Retina (tissue), 1 donor: ENCODE results near the gene MOK.
"Not testable (repeated sequence)": the region's sequence is repeated elsewhere in the genome, so short reads cannot be mapped to it uniquely, and the experiment has no call there.

Experiments
- DNase-seq: peaks from one replicate; pipeline ENCODE4 v3.0.0-alpha.2; 2016

Gene MOK, protein sequence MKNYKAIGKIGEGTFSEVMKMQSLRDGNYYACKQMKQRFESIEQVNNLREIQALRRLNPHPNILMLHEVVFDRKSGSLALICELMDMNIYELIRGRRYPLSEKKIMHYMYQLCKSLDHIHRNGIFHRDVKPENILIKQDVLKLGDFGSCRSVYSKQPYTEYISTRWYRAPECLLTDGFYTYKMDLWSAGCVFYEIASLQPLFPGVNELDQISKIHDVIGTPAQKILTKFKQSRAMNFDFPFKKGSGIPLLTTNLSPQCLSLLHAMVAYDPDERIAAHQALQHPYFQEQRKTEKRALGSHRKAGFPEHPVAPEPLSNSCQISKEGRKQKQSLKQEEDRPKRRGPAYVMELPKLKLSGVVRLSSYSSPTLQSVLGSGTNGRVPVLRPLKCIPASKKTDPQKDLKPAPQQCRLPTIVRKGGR

DNA sequence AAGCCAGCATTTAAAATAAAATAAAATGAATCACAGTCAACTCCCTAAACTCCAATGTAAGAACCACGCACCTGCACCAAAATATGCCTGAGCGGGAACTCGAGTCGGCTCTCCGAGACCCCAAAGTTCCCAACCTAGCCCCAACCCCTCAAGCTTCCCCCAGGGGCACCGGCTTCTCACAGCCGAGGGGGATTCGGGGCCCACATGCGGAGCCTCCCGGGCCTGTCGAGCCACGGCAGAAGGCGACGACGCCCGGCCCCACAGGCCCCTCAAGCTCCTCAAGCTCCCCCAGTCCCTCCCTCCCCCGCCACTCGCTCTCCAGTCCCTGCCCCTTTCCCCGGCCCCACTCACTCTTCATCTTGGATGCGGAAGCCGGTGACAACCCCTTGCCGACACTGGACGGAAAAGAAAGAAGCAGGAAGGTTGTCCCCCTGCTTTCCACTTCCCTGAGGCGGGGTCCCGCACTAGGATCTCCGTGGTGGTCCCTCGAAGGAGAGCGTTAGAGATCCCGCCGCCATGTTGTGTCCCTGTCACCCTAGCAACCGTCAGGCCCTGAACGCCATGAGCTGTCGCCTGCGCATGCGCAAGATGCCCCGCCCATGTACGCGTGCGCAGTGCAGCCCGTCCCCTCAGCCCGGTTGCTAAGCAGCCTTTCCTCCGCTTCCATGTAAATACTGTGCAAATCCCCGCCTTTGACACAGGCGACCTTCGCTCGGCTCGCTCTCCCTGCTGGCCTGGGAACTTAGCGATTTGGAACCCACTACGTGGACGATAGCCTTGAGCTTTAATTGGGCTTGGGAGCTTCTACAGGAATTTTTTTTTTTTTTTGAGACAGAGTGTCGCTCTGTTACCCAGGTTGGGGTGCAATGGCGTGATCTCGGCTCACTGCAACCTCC is at the start of gene MOK:
Gene MOK (minus strand): TSS at position 554 of the 896 bp plus-strand sequence. CDS start 196 bp downstream, at position 358.
- DNase-seq: peak; percentile 98

DNA sequence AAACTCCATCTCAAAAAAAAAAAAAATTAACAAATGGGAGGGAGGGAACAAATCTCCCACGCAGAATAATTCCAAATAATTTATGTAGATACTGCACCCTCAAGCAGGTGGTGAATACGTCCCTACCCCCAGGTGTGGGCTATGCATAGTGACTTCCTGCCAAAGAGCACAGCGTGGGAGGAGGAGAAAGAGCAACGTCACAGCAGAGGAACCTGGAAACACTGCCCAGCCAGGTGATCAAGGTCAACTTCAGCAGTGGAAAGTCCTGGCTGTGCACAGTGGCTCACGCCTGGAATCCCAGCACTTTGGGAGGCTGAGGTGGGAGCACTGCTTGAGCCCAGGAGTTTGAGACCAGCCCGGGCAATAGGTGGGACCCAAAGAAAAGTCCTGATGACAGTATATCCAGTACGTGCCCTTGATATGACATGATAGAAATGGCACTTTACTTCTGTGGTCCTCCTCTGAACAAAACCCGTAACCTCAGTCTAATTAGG is 48.2 kb upstream of the MOK start:
- DNase-seq: no peak

DNA sequence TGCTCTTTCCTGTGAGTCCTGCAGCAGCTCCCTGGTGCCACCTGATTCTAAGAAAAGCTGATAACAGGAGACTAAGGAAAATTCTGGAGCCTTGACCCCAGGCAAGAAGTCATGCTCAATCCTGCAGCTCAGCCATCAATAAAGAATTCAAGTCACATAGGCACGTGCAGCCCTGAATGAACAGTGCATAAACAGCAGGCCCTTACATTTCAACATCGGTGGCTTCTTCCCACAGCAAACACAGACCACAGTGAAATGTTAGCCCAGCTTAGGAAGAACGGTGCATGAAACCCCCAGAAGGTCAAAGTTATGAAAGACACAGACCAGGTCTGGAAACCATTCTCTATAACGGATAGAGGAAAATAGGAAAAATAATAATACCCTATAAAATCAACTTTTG is 47.2 kb upstream of the MOK start:
- no peak for DNase-seq

DNA sequence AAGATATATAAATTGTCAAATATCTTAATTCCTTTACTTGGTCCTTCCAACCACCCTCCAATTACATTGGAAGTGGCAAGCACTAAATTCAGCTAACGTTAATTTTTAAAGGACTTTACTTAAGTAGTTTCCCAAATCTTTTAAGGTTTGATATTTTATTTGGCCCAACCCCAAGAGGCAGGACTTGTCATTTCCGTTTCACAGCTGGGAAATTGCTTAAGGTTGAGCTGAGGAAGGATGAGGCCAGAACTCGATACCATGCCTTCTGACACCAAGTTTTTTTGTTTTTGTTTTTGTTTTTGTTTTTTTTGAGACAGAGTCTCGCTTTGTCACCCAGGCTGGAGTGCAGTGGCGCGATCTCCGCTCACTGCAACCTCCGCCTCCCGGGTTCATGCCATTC is 46.6 kb upstream of the MOK start:
- not testable (repeated sequence) for DNase-seq

DNA sequence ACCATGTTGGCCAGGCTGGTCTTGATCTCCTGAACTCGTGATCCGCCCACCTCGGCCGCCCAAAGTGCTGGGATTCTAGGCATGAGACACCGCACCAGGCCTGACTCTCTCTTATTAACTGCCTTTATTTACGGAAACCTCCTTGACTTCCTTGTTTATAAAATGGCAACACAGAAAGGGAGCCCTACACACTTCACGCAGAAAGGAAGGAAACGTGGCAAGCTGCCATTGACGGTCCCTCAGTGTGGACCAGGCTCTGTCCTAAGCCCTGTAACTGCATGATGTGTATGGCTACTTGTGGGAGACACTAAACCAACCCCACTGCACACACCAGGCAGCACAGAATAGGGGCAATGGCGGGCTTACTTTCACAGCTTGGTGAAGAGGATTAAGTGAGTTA is 46.1 kb upstream of the MOK start:
- no peak for DNase-seq

DNA sequence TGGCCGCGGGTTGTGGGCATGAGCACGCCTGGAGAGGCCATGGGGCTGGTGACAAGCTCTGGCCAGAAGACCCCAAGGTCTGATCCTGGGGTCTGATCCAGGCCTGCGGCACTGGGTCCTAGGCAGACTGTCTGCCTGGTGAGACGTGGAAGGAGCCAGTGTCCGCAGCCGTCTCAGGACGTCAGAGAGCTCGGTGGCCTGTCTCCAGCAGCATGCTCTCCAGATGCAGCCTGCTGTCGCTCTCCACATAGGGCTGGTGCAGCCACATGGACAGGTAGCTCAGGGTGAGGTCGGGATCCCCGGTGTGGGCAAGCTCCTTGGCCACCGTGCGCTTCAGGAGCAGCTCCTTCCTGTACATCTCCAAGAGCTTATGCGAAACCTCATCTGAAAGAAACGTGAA is 43.4 kb upstream of the MOK start:
- DNase-seq: no peak

DNA sequence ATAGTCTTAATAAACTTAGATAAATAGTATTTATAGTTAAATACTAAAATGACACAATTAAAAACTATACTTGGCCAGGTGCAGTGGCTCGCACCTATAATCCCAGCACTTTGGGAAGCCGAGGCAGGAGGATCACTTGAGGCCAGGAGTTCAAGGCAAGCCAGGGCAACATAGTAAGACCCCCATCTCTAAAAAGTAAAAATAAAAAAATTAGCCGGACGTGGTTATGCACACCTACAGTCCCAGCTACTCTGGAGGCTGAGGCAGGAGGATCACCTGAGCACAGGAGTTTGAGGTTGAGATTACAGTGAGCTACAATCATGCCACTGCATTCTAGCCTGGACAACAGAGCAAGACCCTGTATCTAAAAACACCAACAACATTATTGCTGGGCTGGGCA is 41.7 kb upstream of the MOK start:
- no peak for DNase-seq

DNA sequence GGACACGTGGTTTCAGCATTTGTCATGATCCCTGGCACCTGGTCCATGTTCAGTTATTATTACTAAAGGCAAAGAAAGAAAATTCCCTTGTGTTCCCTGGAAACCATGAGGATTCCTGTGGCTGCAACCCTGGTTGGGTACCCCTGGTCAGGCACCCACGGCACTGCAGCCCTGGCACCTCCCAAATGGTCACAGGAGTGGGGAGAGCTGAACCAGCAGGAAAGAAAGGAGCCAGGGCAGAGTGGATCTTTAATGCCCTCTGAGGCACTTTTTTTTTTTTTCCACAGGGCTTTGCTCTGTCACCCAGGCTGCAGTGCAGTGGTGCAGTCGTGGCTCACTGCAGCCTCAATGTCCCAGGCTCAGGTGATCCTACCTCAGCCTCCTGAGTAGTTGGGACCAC is 40.3 kb upstream of the MOK start:
- DNase-seq: no peak

DNA sequence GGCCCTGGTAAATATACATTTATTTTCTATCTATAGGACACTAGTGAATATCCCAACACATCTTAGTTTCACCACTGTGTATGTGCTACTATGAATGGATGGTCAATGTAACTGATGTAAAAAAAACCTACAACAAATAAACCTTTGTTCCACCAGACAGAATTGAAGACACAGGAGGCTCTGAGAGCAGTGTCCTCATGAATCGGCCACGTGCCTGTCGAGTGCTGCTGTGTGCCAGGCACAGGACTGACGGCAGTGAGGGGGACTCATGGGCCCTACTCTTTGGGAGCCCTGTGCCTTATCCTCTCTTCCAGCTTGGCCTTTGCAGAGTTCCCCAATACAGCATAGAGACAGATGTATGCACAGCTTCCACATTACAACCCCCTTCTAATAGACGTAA is 39.5 kb upstream of the MOK start:
- DNase-seq: no peak

DNA sequence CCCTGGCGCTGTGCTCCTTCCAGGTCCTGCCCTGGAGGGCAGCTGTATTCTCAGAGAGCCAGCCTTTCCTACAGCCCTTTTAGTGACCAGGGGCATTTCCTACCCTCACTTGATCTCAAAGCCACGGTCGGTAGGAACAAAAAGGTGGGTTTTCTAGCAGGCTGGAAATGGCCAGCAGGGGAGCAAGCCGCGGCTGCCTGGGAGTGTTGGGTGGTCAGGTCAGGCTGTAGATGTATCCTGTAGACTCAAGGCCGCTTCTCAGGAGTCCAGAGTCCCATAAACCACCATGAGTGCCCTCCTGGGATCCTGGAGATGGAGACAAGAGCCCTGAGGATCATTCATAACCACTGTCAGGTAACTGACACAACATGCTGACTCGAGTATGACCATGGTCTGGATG is 39.1 kb upstream of the MOK start:
- DNase-seq: no peak

DNA sequence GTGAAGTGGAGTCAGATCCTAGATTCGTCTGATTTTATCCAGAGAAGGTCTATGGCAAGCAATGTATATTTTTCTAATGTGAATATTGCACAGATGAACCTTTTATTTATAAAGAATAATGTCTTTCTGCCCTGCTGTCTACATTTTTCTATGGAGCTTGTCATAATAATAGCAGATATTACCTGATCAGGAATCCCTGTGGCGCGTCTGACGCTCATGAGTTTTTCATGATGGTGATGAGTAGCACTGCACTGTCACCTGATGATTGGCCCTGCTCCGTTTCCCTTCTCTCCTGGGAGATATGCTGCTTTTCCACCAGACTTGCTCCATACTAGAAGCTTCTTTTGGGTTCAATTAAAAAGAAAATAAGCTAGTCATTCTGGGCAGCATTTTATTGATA is 37.3 kb upstream of the MOK start:
- no peak for DNase-seq

DNA sequence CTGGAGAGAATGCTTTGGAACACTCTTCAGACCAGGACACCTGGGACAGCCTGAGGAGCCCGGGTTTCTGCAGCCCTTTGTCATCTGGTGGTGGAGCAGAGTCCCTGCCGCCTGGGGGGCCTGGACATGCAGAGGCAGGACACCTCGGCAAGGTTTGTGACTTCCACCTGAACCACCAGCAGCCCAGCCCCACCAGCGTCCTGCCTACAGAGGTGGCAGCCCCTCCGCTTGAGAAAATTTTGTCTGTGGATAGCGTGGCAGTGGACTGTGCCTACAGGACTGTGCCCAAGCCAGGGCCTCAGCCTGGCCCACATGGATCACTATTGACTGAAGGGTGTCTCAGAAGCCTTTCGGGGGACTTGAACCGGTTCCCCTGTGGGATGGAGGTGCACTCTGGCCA is 36.6 kb upstream of the MOK start:
- no peak for DNase-seq

DNA sequence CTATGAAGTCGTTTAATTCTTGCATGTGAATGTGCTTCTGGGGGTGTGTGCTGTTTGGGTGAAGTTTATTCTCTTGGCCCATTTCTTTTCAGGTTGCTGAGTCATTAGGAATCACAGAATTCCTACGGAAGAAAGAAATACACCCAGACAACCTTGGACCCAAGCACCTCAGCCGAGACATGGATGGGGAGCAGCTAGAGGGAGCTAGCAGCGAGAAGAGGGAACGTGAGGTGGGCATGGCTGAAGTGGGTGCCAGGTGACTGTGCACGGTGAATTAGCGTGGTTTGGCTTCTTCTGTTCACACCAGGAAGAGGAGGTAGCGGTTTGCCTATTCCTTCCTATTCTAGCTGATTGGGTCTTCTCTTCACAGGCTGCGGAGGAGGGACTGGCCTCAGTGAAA is 33.8 kb upstream of the MOK start:
- no peak for DNase-seq

DNA sequence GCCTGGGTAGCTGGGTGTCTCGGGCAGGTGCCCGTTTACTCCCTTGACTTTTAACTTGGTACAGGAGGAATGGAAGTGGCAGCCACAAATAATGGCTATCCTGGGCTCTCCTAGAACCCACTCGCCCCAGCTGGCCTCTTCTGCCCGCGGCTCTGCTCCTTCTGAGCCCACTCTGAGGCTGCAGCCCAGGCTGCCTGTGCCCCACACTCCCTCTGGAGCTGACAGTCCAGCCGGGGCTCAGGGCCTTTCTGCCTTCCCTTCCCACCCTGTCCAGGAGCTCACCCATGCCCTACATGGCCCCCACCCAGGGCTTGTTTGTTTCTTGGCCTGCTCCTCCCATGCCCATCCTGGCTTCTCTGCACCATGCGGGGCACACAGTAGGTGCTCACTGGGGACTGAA is 30.2 kb upstream of the MOK start:
- DNase-seq: no peak

DNA sequence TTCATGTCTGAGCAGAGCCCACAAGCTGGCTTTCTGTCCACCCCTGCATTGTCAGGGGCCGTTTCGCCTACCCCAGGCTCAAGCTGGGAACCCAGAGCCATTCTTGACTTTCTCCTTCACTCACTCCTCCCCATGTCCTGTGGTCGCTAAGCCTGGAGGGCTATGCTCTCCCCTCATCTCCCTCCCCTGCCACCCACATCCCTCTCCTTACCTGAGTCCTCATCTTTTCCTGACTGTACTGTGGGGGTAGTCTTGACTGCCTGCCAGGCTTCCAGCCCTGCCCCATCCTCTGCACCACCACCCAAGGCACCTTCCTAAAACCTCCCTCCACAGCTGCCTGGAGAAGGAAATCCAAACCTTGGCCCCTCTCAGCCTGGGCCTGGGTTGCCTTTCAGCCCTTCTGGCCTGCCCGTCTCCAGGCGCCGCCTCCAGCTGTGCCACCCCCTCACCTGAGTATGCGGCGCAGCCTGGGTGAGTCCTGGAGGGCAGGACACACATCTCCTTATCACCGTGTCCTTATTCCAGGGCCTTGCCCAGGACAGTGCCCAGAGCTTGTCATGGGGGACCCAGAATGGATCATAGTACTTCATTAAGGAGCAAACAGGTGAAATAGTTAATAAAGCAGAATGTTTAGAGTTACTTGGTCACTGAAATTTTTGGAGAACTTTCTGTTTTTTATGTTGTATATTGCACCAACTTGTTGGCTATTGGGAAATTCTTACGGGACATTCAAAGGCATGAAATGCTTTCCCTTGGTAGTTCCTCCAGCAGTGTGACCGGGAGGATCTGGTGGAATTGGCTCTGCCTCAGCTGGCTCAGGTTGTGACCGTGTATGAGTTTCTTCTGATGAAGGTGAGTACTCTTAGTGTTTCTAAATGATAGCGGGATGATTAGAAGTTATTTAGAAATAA is 29.1 kb upstream of the MOK start:
- DNase-seq: no peak

DNA sequence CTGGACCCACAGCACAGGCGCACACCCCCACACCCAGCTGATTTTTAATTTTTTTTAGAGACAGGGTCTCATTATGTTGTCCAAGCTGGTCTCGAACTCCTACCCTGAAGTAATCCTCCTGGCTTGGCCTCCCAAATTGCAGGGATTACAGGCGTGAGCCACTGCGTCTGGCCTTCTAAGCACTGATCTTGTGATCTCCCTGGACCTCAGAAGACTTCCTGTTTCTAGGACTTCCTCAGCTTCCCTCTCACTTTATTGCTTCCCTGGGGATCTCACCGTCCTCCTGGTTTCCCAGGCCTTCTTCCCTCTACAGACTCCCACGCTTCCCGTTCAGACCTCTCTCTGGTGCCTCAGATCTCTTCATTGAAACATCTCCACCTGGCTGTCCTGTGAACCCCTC is 28.4 kb upstream of the MOK start:
- DNase-seq: no peak

DNA sequence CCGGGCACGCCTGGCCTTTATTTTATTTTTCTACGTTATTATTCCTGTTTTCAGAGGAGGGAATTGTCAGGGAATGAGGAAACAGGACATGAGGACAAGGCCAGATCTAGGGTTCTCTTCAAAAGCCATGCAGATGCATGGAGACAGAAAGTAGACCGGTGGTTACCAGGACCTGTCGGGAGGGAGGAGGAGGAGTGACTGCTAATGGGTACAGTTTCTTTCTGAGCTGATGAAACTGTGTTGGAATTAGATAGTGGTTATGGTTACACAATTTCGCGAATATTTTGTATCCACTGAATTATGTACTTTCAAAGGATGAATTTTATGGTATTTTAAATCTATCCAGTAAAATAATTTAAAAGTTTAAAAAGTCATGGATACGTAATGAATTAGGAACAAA is 25.8 kb upstream of the MOK start:
- no peak for DNase-seq

DNA sequence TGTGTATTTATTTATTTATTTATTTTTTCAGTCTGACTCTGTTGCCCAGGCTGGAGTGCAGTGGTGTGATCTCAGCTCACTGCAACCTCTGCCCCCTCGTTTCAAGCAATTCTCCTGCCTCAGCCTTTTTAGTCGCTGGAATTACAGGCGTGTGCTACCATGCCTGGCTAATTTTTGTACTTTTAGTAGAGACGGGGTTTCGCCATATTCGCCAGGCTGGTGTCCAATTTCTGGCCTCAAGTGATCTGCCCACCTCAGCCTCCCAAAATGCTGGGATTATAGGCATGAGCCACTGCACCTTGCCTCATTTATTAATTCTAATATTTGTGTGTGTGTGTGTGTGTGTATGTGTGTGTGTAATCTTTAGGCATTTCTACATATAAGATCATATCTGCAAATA is 24.4 kb upstream of the MOK start:
- not testable (repeated sequence) for DNase-seq

DNA sequence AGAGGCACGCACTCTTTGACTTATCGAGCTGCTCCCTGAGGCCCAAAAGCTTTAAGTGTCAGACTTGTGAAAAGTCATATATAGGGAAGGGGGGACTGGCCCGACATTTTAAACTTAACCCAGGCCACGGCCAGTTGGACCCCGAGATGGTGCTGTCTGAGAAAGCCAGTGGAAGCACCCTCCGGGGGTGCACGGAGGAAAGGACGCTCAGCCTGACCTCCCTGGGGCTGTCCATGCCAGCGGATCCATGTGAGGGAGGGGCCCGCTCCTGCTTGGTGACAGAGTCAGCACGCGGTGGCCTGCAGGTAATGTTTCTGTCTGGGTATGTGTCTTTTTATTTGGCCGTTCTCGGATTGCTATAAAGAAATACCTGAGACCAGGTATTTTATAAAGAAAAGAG is 21.6 kb upstream of the MOK start:
- DNase-seq: no peak

DNA sequence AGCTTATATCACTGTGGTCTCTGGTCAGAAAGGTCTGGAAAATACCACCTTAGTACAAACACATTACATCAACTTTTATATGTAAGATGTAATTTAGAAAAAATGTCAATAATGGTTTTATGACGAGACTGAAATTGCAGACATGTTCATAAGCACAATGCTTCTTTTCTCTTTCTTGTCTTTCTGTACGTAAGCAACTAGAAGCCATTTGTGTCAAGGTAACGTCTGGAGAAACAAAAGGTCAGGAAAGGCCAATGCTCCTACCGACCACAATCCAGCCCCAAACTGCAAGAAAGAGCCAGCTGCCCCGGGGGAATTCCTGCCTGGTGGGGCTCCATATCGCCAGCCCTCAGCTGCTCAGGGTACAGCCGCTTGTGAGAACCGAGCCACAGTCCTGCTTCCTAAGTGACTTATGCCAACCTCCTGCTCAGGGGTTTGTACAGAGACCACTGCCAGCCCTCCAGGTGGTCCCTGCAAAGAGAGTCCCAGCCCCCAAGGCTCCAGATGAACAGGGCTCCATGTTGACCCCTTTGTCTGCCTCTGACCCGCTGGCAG is 20.9 kb upstream of the MOK start:
- no peak for DNase-seq

DNA sequence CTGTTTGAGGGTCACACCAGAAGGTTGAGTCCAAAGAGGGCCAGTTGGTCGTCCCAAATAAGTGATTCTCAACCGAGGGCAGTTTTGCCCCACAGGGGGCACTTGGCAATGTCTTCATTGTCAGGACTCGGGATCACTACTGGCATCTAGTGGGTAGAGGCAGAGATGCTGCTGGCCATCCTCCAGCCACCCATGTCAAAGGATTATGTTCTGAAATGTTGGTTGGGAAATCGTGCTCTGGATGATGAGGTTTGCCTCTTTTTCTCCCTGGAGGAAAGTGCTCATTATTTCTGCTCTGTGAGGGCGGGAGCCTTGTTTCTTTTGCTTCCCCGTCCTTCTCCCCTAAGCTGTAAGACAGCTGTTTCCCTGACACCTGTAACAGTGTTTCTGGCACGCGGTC is 18.1 kb upstream of the MOK start:
- DNase-seq: peak; percentile 31
